ENCODE results near the gene MED13L.

Gene MED13L

DNA sequence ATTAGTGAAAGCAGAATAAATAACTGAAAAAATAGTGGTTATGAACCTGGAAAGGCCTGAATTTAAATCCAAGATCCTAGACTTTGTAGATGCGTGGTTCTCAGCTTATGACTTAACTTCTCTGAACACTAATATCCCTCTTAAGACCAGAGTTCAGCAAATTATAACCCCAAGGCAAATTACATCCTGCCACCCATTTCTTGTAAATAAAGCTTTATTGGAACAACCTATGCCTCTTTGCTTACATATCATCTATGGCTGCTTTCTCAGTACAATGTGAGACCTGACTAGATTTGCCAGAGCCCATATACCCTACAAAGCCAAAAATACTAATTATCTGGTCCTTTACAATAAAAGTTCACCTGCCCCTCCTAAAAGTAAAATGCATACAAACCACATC is 199.1 kb downstream of the MED13L start:
- no peak for TF ChIP-seq FOXP2 (optimal IDR thresholded peaks at IDR 0.05; ENCODE audit: borderline replicate concordance, extremely low read depth, extremely low read length, insufficient read depth)

DNA sequence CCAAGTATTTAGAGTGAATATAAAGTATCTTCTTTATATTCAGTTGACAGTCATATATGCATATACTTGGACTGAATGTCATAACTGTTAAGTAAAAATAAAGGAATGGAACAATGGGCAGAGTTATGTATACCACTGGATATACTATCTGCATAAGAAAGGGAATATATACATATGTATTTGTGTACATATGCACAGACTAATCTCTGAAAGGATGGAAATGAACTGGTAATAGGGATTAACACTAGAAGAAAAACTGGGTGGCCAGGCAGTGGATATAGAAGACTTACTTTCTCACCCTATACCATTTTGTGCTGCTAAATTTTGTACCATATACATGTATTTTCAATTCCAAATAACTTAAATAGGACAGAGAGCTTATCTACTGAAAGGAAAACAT is 200.1 kb downstream of the MED13L start:
- TF ChIP-seq, protein P1, sequence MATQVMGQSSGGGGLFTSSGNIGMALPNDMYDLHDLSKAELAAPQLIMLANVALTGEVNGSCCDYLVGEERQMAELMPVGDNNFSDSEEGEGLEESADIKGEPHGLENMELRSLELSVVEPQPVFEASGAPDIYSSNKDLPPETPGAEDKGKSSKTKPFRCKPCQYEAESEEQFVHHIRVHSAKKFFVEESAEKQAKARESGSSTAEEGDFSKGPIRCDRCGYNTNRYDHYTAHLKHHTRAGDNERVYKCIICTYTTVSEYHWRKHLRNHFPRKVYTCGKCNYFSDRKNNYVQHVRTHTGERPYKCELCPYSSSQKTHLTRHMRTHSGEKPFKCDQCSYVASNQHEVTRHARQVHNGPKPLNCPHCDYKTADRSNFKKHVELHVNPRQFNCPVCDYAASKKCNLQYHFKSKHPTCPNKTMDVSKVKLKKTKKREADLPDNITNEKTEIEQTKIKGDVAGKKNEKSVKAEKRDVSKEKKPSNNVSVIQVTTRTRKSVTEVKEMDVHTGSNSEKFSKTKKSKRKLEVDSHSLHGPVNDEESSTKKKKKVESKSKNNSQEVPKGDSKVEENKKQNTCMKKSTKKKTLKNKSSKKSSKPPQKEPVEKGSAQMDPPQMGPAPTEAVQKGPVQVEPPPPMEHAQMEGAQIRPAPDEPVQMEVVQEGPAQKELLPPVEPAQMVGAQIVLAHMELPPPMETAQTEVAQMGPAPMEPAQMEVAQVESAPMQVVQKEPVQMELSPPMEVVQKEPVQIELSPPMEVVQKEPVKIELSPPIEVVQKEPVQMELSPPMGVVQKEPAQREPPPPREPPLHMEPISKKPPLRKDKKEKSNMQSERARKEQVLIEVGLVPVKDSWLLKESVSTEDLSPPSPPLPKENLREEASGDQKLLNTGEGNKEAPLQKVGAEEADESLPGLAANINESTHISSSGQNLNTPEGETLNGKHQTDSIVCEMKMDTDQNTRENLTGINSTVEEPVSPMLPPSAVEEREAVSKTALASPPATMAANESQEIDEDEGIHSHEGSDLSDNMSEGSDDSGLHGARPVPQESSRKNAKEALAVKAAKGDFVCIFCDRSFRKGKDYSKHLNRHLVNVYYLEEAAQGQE (IDR thresholded peaks at IDR 0.05; ENCODE audit: insufficient read depth in 1 of 2, low read depth in 2 of 2, low read length in 2 of 2) = no peak
- TF ChIP-seq SIN3A (IDR thresholded peaks at IDR 0.05; ENCODE audit: borderline replicate concordance, insufficient read depth, low read length) (no peak), POLR2AphosphoS5 (IDR thresholded peaks at IDR 0.05; ENCODE audit: low read depth, low read length) (no peak), FOXP2 (optimal IDR thresholded peaks at IDR 0.05; ENCODE audit: borderline replicate concordance, extremely low read depth, extremely low read length, insufficient read depth) (no peak), TAF1 (IDR thresholded peaks at IDR 0.05; ENCODE audit: borderline replicate concordance, insufficient read depth, low read length) (no peak)

DNA sequence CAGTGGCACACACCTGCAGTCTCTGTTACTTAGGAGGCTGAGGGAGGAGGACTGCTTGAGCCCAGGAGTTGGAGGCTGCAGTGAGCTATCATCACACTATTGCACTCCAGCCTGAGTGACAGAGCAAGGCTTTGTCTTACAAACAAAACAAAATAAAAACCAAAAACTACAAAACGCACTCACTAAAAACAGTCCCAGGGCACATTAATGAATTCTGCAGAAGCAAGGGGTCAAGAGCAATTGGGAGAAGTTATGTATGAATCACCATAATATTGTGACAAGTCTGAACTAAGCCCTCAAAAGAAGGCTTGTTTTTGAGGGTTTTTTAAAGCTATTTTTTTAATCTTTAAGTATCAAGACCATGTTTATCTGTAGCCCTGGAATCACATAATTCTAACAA is 201.1 kb downstream of the MED13L start:
- TF ChIP-seq POLR2AphosphoS5 (IDR thresholded peaks at IDR 0.05; ENCODE audit: low read depth, low read length) (no peak), SIN3A (IDR thresholded peaks at IDR 0.05; ENCODE audit: borderline replicate concordance, insufficient read depth, low read length) (no peak), FOXP2 (optimal IDR thresholded peaks at IDR 0.05; ENCODE audit: borderline replicate concordance, extremely low read depth, extremely low read length, insufficient read depth) (no peak), TAF1 (IDR thresholded peaks at IDR 0.05; ENCODE audit: borderline replicate concordance, insufficient read depth, low read length) (no peak)
- TF ChIP-seq, protein P1 (IDR thresholded peaks at IDR 0.05; ENCODE audit: insufficient read depth in 1 of 2, low read depth in 2 of 2, low read length in 2 of 2) = no peak

DNA sequence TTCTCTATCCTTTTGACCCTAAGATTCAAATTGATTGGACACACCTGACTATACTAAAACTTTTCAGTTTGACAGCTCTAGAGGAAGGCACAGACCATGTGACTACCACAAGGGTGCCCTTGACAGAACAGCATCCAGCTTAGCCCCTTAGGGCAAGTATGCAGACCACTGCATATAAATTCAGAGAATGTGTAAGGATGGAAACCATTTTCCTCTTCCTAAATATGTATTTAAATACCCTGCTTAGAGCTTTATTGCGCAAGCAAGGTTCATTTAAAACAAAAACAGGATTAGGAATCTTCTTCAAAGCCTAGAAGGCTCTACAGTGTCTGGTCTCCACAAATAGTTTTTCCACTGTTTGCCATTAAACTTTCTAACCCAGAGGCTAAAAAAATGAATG is 202.8 kb downstream of the MED13L start:
- TF ChIP-seq FOXP2 (optimal IDR thresholded peaks at IDR 0.05; ENCODE audit: borderline replicate concordance, extremely low read depth, extremely low read length, insufficient read depth) (no peak), POLR2AphosphoS5 (IDR thresholded peaks at IDR 0.05; ENCODE audit: low read depth, low read length) (no peak), SIN3A (IDR thresholded peaks at IDR 0.05; ENCODE audit: borderline replicate concordance, insufficient read depth, low read length) (no peak), TAF1 (IDR thresholded peaks at IDR 0.05; ENCODE audit: borderline replicate concordance, insufficient read depth, low read length) (no peak)
- TF ChIP-seq, protein P1 (IDR thresholded peaks at IDR 0.05; ENCODE audit: insufficient read depth in 1 of 2, low read depth in 2 of 2, low read length in 2 of 2) = no peak

DNA sequence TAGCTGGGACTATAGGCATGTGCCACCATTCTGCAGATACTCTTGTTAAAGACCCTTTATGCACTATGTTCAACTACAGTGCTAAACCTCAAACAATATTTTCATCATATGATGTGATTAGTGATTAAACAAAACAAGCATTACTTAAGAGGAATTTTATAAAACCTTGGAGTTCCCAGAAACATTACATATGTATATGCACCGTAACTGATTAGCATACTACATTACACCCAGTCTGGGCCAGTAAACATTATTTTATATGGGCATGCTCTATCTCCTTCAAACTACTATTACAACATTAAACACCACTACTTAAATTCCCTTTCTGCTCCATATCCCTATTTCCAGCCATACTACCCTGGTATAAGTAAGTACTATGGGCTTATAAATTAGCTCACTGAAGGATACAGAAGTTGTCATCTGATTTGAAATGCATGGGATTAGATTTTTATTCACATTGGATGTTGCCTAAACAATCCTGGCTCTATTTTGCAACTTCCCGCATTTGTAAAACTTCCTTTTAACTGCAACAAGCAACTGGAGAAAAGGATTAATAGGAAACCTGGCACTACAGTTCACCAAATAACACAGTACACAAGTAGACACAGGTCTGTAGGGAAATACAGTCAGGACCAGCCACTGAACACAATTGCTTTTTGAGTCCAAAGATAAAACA is 205.8 kb downstream of the MED13L start:
- TF ChIP-seq POLR2AphosphoS5 (IDR thresholded peaks at IDR 0.05; ENCODE audit: low read depth, low read length) (no peak), FOXP2 (optimal IDR thresholded peaks at IDR 0.05; ENCODE audit: borderline replicate concordance, extremely low read depth, extremely low read length, insufficient read depth) (no peak), TAF1 (IDR thresholded peaks at IDR 0.05; ENCODE audit: borderline replicate concordance, insufficient read depth, low read length) (no peak), SIN3A (IDR thresholded peaks at IDR 0.05; ENCODE audit: borderline replicate concordance, insufficient read depth, low read length) (no peak)
- TF ChIP-seq, protein P1 (IDR thresholded peaks at IDR 0.05; ENCODE audit: insufficient read depth in 1 of 2, low read depth in 2 of 2, low read length in 2 of 2) = no peak

Data from PFSK-1 (cell line).